AG09319 (cell line): ENCODE data around the gene UBQLNL.

Source experiments
- DNase-seq: peaks from one replicate; pipeline ENCODE4 v3.0.0-alpha.2; 2010; ENCODE audit warnings: low read depth; ENCODE audit errors: extremely low read depth
- TF ChIP-seq, protein P1 (sequence below): IDR thresholded peaks from 2 replicates; pipeline ENCODE4 v1.5.1; 2011; ENCODE audit warnings: low read depth, mild to moderate bottlenecking, inconsistent platforms, low read length, moderate library complexity

Gene UBQLNL

DNA sequence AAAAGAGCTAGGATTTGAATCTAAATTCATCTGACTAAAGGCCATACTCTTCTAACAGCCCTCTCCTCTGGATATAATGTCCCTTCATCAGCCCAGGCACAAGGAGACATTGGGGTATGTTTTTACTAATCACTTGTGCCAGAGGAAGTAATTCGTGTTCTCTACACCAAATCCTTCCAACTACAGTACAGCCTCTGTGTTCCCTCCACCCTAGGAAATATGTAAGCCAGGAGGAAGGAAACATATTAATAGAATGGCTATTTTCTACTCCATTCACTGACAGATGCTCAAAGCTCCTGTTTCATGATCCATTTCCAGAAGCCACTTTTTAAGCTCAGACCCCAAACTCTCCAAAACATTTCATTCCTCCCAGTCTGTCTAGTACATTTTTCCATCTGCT is 12.0 kb upstream of the UBQLNL start:
- TF ChIP-seq, protein P1, sequence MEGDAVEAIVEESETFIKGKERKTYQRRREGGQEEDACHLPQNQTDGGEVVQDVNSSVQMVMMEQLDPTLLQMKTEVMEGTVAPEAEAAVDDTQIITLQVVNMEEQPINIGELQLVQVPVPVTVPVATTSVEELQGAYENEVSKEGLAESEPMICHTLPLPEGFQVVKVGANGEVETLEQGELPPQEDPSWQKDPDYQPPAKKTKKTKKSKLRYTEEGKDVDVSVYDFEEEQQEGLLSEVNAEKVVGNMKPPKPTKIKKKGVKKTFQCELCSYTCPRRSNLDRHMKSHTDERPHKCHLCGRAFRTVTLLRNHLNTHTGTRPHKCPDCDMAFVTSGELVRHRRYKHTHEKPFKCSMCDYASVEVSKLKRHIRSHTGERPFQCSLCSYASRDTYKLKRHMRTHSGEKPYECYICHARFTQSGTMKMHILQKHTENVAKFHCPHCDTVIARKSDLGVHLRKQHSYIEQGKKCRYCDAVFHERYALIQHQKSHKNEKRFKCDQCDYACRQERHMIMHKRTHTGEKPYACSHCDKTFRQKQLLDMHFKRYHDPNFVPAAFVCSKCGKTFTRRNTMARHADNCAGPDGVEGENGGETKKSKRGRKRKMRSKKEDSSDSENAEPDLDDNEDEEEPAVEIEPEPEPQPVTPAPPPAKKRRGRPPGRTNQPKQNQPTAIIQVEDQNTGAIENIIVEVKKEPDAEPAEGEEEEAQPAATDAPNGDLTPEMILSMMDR, result no peak
- no peak for DNase-seq

DNA sequence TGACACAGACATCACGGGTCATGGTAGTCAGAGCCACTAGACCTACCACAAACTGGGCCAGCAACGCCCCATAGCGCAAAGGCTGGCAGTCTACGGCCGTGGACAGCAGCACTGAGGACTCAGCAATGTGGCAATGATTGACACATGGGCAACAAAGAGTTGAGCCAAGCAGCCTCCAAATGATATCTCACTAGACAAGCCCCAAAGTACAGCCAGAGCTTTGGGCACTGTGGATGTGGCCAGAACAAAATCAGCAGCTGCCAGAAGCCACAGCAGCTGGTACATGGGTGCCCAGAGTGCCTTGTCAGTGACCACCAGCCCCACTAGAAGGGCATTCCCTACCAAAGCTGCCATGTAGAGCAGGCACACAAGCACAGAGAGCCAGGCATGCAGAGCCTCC is 11.2 kb upstream of the UBQLNL start:
- TF ChIP-seq, protein P1, result no peak
- no peak for DNase-seq

DNA sequence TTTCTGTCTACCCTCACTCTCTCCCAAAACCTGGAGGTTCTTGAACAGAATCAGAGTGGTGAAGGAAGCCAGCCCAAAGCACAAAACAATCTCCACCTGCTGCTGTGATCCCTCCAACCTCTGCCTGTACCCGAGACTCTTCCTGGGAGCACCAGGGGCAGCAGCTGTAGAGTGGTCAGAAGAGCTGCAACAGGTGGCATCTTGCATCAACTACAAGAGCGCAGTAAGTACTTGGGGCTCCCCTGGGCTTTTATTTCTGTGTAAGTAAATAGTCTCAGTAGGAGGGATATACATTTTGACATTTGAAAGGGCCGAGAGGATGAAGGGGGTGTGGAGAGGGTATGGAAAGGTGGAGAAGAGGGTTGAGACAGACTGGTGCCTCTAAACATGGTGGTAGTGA is 8.3 kb upstream of the UBQLNL start:
- DNase-seq, result no peak
- TF ChIP-seq, protein P1, result no peak

DNA sequence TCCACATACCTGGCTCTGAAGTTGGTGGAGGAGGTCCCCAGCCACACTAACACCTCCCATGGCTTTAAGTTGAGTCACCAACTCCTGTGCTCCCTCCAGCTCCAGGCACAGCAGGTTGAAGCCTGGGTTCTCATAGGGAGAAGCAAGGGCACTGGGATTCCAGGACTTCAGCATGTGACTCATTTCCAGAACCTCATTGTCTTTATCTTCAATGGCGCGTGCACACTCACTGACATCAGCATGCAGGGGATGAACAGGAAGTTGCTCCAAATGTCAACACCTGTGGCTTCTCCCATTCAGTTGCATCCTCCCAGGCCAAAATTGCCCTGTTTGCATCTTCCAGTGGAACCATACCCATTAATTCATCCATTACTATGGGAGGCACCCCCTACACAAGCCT is 5.8 kb upstream of the UBQLNL start:
- DNase-seq, result no peak
- TF ChIP-seq, protein P1, result no peak

DNA sequence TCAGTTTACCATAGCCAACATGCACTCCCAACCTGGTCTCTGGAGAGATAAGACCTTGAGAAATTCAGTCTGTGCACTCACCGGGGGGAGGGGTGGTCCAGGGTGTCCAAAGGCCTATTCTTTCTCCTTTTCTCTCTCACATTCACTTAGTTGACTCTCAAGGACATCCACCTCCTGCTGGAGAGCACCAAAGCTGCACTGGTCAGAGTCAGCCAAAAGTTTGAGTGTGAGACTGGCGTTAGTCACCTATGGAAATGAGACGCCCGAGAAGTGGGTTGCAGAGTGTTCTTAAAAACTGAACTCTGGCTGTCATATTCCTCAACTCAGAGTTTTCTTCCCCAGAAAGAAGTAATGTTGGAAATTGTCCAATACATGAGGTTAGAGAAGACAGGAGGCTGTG is 5.0 kb upstream of the UBQLNL start:
- no peak for DNase-seq
- TF ChIP-seq, protein P1, result no peak

DNA sequence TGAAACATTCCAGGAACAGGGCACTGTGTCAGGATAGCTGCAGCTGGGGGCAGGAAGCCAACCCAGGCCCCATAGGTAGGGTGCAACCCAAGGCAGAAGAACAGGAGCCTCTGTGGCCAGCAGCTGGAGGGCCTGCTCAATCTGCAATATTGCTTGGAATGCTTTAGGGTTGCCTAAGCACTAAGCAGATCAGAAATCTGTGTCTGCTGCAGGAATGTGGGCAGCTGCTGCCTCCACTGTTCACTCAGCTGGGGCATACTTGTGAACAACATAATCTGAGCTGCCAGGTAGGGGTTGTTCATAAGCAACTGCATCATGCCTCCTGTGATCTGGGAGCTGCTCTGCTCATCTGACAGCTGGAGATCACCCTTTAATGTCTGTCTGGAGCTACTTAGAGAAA is 1.7 kb downstream of the UBQLNL start:
- DNase-seq, result no peak
- TF ChIP-seq, protein P1, result no peak

DNA sequence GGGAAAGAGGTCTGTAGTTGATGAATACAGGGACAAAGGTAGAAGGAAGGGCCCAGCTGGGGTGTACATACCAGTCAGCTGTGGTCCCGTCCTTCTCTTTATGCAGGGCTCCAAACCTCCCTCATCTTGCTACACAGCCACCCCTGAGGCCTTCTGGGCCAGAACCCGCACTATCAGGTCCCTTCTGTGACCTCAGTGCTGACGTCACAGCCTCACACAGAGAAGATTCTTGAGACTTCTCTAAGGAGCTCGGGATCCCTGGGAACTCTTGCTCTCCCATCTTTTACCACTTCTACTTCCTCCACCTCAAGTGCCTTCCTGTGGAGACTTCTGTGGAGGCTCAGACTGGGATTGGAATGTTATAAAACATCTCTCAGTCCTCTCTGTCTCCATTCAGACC is 6.7 kb downstream of the UBQLNL start, which contains the start of gene UBQLN3:
TSS of gene UBQLN3 (minus strand) at position 155 of the 400 bp plus-strand sequence. CDS start 399 bp downstream, outside the sequence.
- DNase-seq, result no peak
- TF ChIP-seq, protein P1, result no peak
